GM21619 (cell line): ENCODE measurements around the gene CSAG2.
"Not testable (repeated sequence)": the region's sequence is repeated elsewhere in the genome, so short reads cannot be mapped to it uniquely, and the experiment has no call there.

ENCODE experiments used
- ATAC-seq: cut with Tn5 transposase; IDR thresholded peaks from one replicate; pipeline ENCODE4 v1.9.1; 2021; ENCODE audit not compliant: unreplicated experiment

CSAG2 gene, protein sequence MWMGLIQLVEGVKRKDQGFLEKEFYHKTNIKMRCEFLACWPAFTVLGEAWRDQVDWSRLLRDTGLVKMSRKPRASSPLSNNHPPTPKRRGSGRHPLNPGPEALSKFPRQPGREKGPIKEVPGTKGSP

GRCh38 chrX:152709173-152709572 lies at the start of gene CSAG2:
TSS of gene CSAG2 (minus strand) at chrX:152709273. CDS start at chrX:152709112, 161 bp downstream.
- ATAC-seq: not testable (repeated sequence)

DNA sequence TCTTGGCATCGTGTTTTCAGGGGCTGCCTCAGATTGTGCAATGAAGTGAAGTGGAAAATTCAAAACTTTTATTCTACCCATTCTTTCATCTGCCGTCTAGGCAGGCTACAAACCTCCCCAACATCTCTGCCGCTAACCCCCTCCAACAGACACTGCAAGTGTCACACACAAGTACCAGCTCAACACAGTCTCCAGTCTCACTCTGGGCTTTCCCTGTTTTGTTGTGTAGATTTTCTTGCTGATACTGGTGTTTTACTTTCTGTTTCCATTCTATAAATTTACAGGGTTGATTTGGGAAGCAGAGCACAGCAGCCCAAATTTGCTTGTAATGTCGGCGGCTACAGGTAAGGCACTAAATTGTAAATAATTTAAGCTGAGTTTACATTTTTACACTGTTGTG lies 45.8 kb upstream of the CSAG2 start:
- not testable (repeated sequence) for ATAC-seq

GRCh38 chrX:152753686-152754650 lies 44.9 kb upstream of the CSAG2 start, which contains the start of gene MAGEA2:
TSS of gene MAGEA2 (minus strand) at chrX:152753842. CDS start at chrX:152751363, 2,479 bp downstream.
- ATAC-seq: not testable (repeated sequence)

DNA sequence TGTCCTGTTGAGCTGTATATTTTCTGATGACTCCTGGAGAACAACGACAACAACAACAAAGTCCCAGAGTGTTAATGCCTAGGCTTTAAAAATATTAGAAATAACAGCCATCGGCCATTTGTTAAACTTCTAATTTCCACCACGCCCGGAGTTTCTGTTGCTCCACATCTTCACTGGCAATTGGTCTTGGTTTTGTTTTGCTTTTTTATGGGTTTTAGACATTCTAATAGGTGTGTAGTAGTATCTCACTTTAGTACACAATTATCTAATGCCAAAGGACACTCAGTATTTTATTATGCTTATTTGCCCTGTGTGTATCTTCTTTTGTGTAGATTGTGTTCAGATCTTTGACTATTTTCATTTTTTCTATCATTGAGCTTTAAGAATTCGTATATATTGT lies 29.5 kb upstream of the CSAG2 start:
- ATAC-seq: no peak

DNA sequence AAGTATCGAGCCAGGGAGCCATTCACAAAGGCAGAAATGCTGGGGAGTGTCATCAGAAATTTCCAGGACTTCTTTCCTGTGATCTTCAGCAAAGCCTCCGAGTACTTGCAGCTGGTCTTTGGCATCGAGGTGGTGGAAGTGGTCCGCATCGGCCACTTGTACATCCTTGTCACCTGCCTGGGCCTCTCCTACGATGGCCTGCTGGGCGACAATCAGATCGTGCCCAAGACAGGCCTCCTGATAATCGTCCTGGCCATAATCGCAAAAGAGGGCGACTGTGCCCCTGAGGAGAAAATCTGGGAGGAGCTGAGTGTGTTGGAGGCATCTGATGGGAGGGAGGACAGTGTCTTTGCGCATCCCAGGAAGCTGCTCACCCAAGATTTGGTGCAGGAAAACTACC lies 27.5 kb upstream of the CSAG2 start:
- ATAC-seq: not testable (repeated sequence)

DNA sequence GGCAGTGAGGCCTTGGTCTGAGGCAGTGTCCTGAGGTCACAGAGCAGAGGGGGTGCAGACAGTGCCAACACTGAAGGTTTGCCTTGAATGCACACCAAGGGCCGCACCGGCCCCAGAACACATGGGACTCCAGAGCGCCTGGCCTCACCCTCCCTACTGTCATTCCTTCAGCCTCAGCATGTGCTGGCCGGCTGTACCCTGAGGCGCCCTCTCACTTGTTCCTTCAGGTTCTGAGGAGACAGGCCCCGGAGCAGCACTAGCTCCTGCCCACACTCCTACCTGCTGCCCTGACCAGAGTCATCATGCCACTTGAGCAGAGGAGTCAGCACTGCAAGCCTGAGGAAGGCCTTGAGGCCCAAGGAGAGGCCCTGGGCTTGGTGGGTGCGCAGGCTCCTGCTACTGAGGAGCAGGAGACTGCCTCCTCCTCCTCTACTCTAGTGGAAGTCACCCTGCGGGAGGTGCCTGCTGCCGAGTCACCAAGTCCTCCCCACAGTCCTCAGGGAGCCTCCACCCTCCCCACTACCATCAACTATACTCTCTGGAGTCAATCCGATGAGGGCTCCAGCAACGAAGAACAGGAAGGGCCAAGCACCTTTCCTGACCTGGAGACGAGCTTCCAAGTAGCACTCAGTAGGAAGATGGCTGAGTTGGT lies 26.9 kb upstream of the CSAG2 start:
- no peak for ATAC-seq

- no peak for ATAC-seq
These were observed 26.0 kb upstream of the CSAG2 start for GRCh38 chrX:152735101-152735500.

GRCh38 chrX:152734143-152734858 lies 25.2 kb upstream of the CSAG2 start:
- ATAC-seq: not testable (repeated sequence)

- ATAC-seq: no peak
These were observed 24.3 kb upstream of the CSAG2 start, which contains the start of the genes CSAG1 and MAGEA12 for GRCh38 chrX:152733261-152733975. TSS of gene CSAG1 (minus strand) at chrX:152733721. CDS start at chrX:152732460, 1,261 bp downstream. TSS of gene MAGEA12 (plus strand) at chrX:152733757. CDS start at chrX:152736162, 2,405 bp downstream.

GRCh38 chrX:152725409-152725808 lies 16.3 kb upstream of the CSAG2 start:
- no peak for ATAC-seq

DNA sequence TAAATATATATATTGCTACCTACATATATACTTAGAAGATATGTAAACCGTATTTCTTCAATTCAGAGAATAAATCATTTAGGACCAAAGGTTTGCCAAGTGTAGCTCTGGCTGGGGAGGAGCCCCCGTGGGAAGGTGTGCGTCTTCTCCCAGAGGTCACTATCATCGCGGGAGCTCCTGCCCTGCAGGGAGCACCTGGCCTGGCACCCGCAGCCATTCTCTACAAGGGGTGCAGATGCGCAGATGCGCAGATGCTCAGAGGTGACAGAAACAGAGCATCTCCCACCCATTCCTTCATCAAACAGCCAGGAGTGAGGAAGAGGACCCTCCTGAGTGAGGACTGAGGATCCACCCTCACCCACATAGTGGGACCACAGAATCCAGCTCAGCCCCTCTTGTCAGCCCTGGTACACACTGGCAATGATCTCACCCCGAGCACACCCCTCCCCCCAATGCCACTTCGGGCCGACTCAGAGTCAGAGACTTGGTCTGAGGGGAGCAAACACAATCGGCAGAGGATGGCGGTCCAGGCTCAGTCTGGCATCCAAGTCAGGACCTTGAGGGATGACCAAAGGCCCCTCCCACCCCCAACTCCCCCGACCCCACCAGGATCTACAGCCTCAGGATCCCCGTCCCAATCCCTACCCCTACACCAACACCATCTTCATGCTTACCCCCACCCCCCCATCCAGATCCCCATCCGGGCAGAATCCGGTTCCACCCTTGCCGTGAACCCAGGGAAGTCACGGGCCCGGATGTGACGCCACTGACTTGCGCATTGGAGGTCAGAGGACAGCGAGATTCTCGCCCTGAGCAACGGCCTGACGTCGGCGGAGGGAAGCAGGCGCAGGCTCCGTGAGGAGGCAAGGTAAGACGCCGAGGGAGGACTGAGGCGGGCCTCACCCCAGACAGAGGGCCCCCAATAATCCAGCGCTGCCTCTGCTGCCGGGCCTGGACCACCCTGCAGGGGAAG lies 5.0 kb upstream of the CSAG2 start, which contains the start of gene MAGEA2B:
Gene MAGEA2B (plus strand): TSS at position 814 of the 973 bp plus-strand sequence. CDS start 2,479 bp downstream, outside the sequence.
- ATAC-seq: not testable (repeated sequence)

GRCh38 chrX:152713195-152713594 lies 4.1 kb upstream of the CSAG2 start:
- not testable (repeated sequence) for ATAC-seq

- ATAC-seq: not testable (repeated sequence)
These were observed 2.6 kb downstream of the CSAG2 start for GRCh38 chrX:152706500-152706899.

GRCh38 chrX:152700390-152700789 lies 8.7 kb downstream of the CSAG2 start:
- ATAC-seq: not testable (repeated sequence)

- ATAC-seq: not testable (repeated sequence)
These were observed 10.8 kb downstream of the CSAG2 start, which contains the start of gene MAGEA3 for GRCh38 chrX:152697952-152698931. TSS of gene MAGEA3 (plus strand) at chrX:152698794. CDS start at chrX:152700833, 2,039 bp downstream.

GRCh38 chrX:152681012-152681411 lies 28.1 kb downstream of the CSAG2 start:
- ATAC-seq: peak; percentile 51

DNA sequence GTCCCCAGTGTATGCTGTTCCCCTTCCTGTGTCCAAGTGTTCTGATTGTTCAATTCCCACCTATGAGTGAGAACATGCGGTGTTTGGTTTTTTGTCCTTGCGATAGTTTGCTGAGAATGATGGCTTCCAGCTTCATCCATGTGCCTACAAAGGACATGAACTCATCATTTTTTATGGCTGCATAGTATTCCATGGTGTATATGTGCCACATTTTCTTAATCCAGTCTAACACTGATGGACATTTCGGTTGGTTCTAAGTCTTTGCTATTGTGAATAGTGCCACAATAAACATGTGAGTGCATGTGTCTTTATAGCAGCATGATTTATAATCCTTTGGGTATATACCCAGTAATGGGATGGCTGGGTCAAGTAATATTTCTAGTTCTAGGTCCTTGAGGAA lies 34.4 kb downstream of the CSAG2 start:
- not testable (repeated sequence) for ATAC-seq
